ENCODE measurements around the gene MCCC1.

DNA sequence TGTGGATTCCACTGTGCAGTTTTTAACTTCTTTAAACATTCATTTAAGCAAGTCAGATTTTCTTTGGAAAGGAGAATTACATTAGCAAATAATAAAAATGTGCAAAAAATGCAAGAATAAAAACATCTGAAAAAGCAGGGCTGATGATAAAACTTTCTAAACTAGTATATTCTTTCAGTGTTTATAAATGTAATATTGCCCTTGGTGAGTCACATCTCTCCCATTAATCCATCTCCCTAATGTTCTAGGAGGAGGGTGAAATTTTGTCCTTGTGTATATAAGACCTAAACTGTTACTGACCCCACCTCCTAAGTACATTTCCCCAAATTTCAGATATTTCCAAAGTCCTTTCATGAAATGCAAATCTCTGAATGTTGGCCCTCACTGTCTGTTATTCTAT lies 90.5 kb downstream of the MCCC1 start:
- TF ChIP-seq CTCF (optimal IDR thresholded peaks at IDR 0.05 in 1 of 3, IDR thresholded peaks at IDR 0.05 in 1 of 3, conservative IDR thresholded peaks at IDR 0.05 in 1 of 3; ENCODE audit: extremely low read depth in 1 of 3, insufficient read depth in 2 of 3, low read length in 3 of 3) (no peak), EZH2 (IDR thresholded peaks at IDR 0.05; ENCODE audit: low read length) (no peak)
